Fibroblast of lung (primary cell): ENCODE measurements around the gene KIF3A.

Source experiments
- CTCF ChIP-seq, 2 donors: IDR thresholded peaks in 1 of 2; conservative IDR thresholded peaks in 1 of 2; 1 replicate in 1 of 2; 2 replicates in 1 of 2; pipeline ENCODE4 v1.5.1; 2011 to 2012; ENCODE audit warnings: low read length in 2 of 2, control low read depth in 1 of 2, inconsistent platforms in 1 of 2, low read depth in 1 of 2, mild to moderate bottlenecking in 1 of 2
- EZH2 ChIP-seq: IDR thresholded peaks from 2 replicates; pipeline ENCODE4 v1.5.1; 2012; ENCODE audit warnings: low read length, control low read depth, mild to moderate bottlenecking; ENCODE audit errors: missing control alignments

DNA sequence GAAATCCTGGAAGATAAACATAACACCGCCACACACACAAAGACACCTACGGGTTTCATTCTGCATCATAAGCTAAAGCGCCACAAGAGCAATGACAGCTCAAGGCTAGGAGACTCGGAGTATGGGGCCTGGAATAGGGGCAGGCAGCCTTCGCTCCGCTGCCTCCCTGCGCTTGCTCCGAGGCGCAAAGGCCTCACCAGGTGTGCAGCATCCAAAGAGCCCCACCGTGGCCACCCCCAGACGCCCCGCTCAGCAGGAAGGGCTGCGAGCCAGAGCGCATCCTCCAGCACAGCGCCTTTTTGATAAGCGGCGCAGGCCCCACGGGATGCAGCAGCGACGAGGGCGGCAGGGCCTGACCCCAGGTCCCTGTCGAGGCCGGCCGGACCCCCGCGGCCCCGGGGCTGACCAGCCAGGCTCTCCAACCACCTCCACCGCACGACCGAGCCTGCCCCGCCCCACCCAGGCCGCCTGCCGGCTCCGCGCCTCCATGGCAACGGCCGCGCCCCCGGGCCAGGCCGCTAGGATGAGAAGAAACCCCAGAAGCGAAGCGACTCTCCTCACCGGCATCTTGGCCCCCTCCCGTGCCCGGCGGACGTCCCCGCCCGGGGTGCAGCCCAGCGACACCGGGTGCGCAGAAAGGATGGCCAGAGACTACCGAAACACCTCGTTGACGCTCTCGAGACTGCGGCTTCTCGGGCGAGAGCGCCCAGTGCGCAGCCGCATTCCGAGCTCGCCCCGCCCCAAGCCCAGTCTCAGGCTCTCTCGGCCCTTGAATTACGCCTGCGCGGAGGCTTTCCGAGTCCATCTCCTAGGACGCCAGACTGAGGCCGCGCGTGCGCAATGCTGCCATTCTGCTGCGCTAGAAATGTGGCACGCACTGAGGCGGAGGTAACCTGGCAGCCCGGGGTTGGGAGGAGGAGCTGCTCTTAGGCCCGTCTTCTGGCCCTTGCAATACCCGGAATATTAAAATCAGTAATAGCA, at the start of gene KIF3A:
- TF ChIP-seq CTCF (conservative IDR thresholded peaks at IDR 0.05 in 1 of 2, IDR thresholded peaks at IDR 0.05 in 1 of 2; ENCODE audit: low read depth in 1 of 2, low read length in 2 of 2) (no peak), EZH2 (no peak)
